ENCODE measurements around the gene FCAMR. TPM values are rescaled to one million over a fixed set of nuclear protein-coding genes. Genes with fewer than 3 reads are reported as not detected.

The FCAMR gene
- total and polyA plus RNA-seq, 2 donors (not counting 1 experiment from before 2014, with no cell fraction given), result not detected

DNA sequence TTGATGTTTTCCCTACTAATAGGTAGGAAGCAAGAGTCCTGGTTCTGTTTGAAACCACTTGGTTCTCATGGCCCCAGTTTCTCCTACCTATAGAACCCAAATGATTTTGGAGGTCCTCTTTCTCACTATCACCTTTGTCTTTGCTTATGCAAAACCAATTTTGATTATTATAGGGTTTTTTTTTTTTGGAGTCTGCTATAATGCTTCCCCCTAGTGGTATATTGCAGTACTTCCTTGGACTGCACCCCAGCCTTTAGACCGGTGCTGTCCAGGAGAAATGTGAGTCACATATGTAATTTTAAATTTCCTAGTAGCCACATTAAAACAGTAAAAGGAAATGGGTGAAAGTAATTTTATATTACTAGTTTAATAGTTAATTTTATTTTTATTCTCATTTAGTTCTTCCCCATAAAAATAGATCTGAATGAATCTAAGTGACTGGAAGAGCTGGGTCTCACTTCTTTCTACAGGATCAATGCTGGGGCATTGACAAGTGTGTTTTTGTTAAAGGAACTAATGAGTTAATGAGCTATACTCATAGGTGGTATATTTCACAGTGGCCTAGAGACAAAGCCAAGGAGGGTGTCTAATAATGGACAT is 59.1 kb downstream of the FCAMR start:
- Histone ChIP-seq H3K36me3 (ENCODE audit: control insufficient read depth, insufficient read depth, low read length) (no peaks in the 10 kb centered on the region), H3K79me2 (ENCODE audit: control insufficient read depth, insufficient read depth, low read length) (no peaks in the 10 kb centered on the region), H3K27ac (ENCODE audit: insufficient read depth, low read length) (no peak overlapping the region), H3K4me3 (replicated peaks in 1 of 4; ENCODE audit: control extremely low read depth in 1 of 4, insufficient read depth in 1 of 4, low read depth in 3 of 4, low read length in 4 of 4) (no peak overlapping the region), H3K4me2 (ENCODE audit: extremely low read depth, insufficient read depth, low read length) (no peak overlapping the region), H3K9me3 (ENCODE audit: control insufficient read depth, insufficient read depth, low read depth, low read length) (no peaks in the 10 kb centered on the region), H4K20me1 (ENCODE audit: control insufficient read depth, extremely low read depth, insufficient read depth, low read length) (no peaks in the 10 kb centered on the region), H3K4me1 (ENCODE audit: control insufficient read depth, extremely low read depth, insufficient read depth, low read length) (peaks cover 3% of the 10 kb centered on the region), H3K27me3 (ENCODE audit: control insufficient read depth, insufficient read depth, low read length) (peaks cover 10% of the 10 kb centered on the region), H3K9ac (ENCODE audit: insufficient read depth, low read length) (no peak overlapping the region), H2AFZ (ENCODE audit: low read length) (no peak overlapping the region)
- DNase-seq (ENCODE audit: low read depth in 2 of 2), result peak; percentile 55 to 82
- TF ChIP-seq CTCF (conservative IDR thresholded peaks at IDR 0.05 in 1 of 2, IDR thresholded peaks at IDR 0.05 in 1 of 2; ENCODE audit: low read depth in 1 of 2, low read length in 2 of 2), result peak; percentile 75 to 83
- no peak for TF ChIP-seq EZH2 (IDR thresholded peaks at IDR 0.05; ENCODE audit: low read length, missing control alignments)

GRCh38 chr1:206909883-206910318 is 60.4 kb downstream of the FCAMR start:
- Histone ChIP-seq H3K4me1 (ENCODE audit: control insufficient read depth, extremely low read depth, insufficient read depth, low read length) (peaks cover 5% of the 10 kb centered on the region), H4K20me1 (ENCODE audit: control insufficient read depth, extremely low read depth, insufficient read depth, low read length) (no peaks in the 10 kb centered on the region), H3K27ac (ENCODE audit: insufficient read depth, low read length) (peak overlapping the region; percentile 63), H3K4me3 (replicated peaks in 1 of 4; ENCODE audit: control extremely low read depth in 1 of 4, insufficient read depth in 1 of 4, low read depth in 3 of 4, low read length in 4 of 4) (peak overlapping the region; percentile 18 to 60 (median 44)), H3K4me2 (ENCODE audit: extremely low read depth, insufficient read depth, low read length) (peak overlapping the region; percentile 79), H2AFZ (ENCODE audit: low read length) (peak overlapping the region; percentile 60), H3K79me2 (ENCODE audit: control insufficient read depth, insufficient read depth, low read length) (no peaks in the 10 kb centered on the region), H3K36me3 (ENCODE audit: control insufficient read depth, insufficient read depth, low read length) (no peaks in the 10 kb centered on the region), H3K9ac (ENCODE audit: insufficient read depth, low read length) (peak overlapping the region; percentile 77), H3K27me3 (ENCODE audit: control insufficient read depth, insufficient read depth, low read length) (peaks cover 8% of the 10 kb centered on the region), H3K9me3 (ENCODE audit: control insufficient read depth, insufficient read depth, low read depth, low read length) (no peaks in the 10 kb centered on the region)
- DNase-seq (ENCODE audit: low read depth in 2 of 2), result no peak
- TF ChIP-seq EZH2 (IDR thresholded peaks at IDR 0.05; ENCODE audit: low read length, missing control alignments) (no peak), CTCF (conservative IDR thresholded peaks at IDR 0.05 in 1 of 2, IDR thresholded peaks at IDR 0.05 in 1 of 2; ENCODE audit: low read depth in 1 of 2, low read length in 2 of 2) (no peak)

DNA sequence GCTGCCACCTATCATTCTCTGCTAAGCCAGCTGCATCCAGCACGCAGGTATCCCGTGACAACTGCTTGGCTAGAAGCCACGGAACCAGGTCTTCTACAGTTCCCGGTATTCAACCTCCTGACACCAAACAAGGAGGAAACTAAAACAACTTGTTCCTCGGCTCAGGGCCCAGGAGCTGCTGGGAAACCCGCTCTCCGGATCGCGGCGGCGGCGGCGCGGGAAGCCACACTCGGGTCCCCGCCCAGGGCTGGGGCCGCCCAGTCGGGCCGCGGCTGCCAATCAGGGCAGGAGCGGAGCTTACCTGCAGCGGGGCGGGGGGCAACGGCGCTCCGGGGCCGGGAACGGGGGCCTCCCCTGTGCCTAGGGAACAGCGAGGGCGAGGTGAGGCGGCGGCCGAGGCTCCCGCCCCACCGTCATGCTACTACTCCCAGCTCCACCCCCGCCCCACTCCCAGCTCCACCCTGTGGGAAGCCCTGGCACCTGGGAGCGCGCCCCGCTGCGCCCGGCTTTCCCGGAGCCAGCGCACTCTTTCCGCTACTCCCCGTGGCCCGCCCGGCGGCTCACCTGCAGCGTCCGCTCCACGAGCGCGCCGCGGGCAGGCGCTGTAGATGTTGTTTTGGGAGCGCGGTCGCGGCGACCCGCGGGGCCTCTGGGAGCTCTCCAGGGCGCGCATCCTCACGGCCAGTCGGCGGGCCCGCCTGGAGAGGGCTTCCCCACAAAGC is 60.9 kb downstream of the FCAMR start:
- no peak for DNase-seq (ENCODE audit: low read depth in 2 of 2)
- Histone ChIP-seq H3K4me2 (ENCODE audit: extremely low read depth, insufficient read depth, low read length) (peak overlapping the region; percentile 79), H3K79me2 (ENCODE audit: control insufficient read depth, insufficient read depth, low read length) (no peaks in the 10 kb centered on the region)

More for the DNA sequence above, 60.9 kb downstream of the FCAMR start:
- H3K27me3 ChIP-seq (ENCODE audit: control insufficient read depth, insufficient read depth, low read length), result peaks cover 6% of the 10 kb centered on the region
- TF ChIP-seq CTCF (conservative IDR thresholded peaks at IDR 0.05 in 1 of 2, IDR thresholded peaks at IDR 0.05 in 1 of 2; ENCODE audit: low read depth in 1 of 2, low read length in 2 of 2) (no peak), EZH2 (IDR thresholded peaks at IDR 0.05; ENCODE audit: low read length, missing control alignments) (no peak)
- H3K4me3 ChIP-seq (replicated peaks in 1 of 4; ENCODE audit: control extremely low read depth in 1 of 4, insufficient read depth in 1 of 4, low read depth in 3 of 4, low read length in 4 of 4), result peak overlapping the region; percentile 42 to 60 (median 45)
- peak overlapping the region; percentile 60 for H2AFZ ChIP-seq (ENCODE audit: low read length)
- no peaks in the 10 kb centered on the region for H3K9me3 ChIP-seq (ENCODE audit: control insufficient read depth, insufficient read depth, low read depth, low read length)
- H4K20me1 ChIP-seq (ENCODE audit: control insufficient read depth, extremely low read depth, insufficient read depth, low read length), result no peaks in the 10 kb centered on the region
- H3K9ac ChIP-seq (ENCODE audit: insufficient read depth, low read length), result peak overlapping the region; percentile 77
- peak overlapping the region; percentile 63 for H3K27ac ChIP-seq (ENCODE audit: insufficient read depth, low read length)
- H3K36me3 ChIP-seq (ENCODE audit: control insufficient read depth, insufficient read depth, low read length), result no peaks in the 10 kb centered on the region
- H3K4me1 ChIP-seq (ENCODE audit: control insufficient read depth, extremely low read depth, insufficient read depth, low read length), result peaks cover 5% of the 10 kb centered on the region
